HL-60 (cell line): ENCODE measurements around the gene CCNB1IP1.

ENCODE experiments used
- DNase-seq, 2 experiments: peaks; one replicate each; pipeline ENCODE4 v3.0.0-alpha.2; 2010 to 2020; ENCODE audit warnings: low read depth in 1 of 2, low spot score in 1 of 2
- H3K27ac ChIP-seq: fragments of 250-450 bp; sonication (Bioruptor Pico); replicated peaks from 2 replicates; pipeline ENCODE4 v1.5.1; 2020; ENCODE audit warnings: mild to moderate bottlenecking, moderate library complexity
- H3K27me3 ChIP-seq: fragments of 250-450 bp; sonication (Bioruptor Pico); 2 replicates; pipeline ENCODE4 v1.5.1; 2021; ENCODE audit warnings: mild to moderate bottlenecking, moderate library complexity; ENCODE audit not compliant: insufficient read depth, poor library complexity, severe bottlenecking
- H3K4me3 ChIP-seq: replicated peaks from 2 replicates; pipeline ENCODE4 v1.5.1; 2011; ENCODE audit warnings: mild to moderate bottlenecking, control low read depth, low read length; ENCODE audit not compliant: insufficient read depth
- CTCF ChIP-seq: IDR thresholded peaks from one replicate; pipeline ENCODE4 v1.5.1; 2011; ENCODE audit warnings: low read length, control low read depth, inconsistent platforms; ENCODE audit not compliant: insufficient read depth
- GABPA ChIP-seq: IDR thresholded peaks from 2 replicates; pipeline ENCODE4 v1.6.1; 2012; ENCODE audit warnings: low read depth
- POLR2AphosphoS5 ChIP-seq: IDR thresholded peaks from 2 replicates; pipeline ENCODE4 v1.6.1; 2012; ENCODE audit warnings: low read depth
- REST ChIP-seq: IDR thresholded peaks from 2 replicates; pipeline ENCODE4 v1.6.1; 2012; ENCODE audit warnings: low read depth; ENCODE audit not compliant: insufficient replicate concordance
- SPI1 ChIP-seq: IDR thresholded peaks from 2 replicates; pipeline ENCODE4 v1.6.1; 2012; ENCODE audit warnings: low read depth, mild to moderate bottlenecking, borderline replicate concordance

CCNB1IP1 gene

GRCh38 chr14:20380681-20381080 lies 47.6 kb upstream of the CCNB1IP1 start:
- TF ChIP-seq GABPA, result no peak
- no peak for TF ChIP-seq SPI1
- TF ChIP-seq CTCF, result no peak
- no peak for TF ChIP-seq REST
- no peak for TF ChIP-seq POLR2AphosphoS5
- Histone ChIP-seq H3K27ac (no peak overlapping the region), H3K27me3 (no peaks in the 10 kb centered on the region)

GRCh38 chr14:20379743-20380142 lies 46.7 kb upstream of the CCNB1IP1 start:
- TF ChIP-seq POLR2AphosphoS5 (no peak), GABPA (no peak), REST (no peak), SPI1 (no peak), CTCF (no peak)
- Histone ChIP-seq H3K4me3 (no peak overlapping the region), H3K27me3 (no peaks in the 10 kb centered on the region), H3K27ac (no peak overlapping the region)
- no peak for DNase-seq

More at GRCh38 chr14:20380681-20381080, 47.6 kb upstream of the CCNB1IP1 start:
- H3K4me3 ChIP-seq, result no peak overlapping the region
- no peak for DNase-seq

- H3K27me3 ChIP-seq, result no peaks in the 10 kb centered on the region
- no peak overlapping the region for H3K4me3 ChIP-seq
- TF ChIP-seq SPI1, result no peak
- TF ChIP-seq GABPA, result no peak
- TF ChIP-seq POLR2AphosphoS5, result no peak
- TF ChIP-seq REST, result no peak
- no peak for TF ChIP-seq CTCF
- no peak for DNase-seq
- H3K27ac ChIP-seq, result no peak overlapping the region
Observed at GRCh38 chr14:20377171-20377570, 44.1 kb upstream of the CCNB1IP1 start.
